ENCODE measurements around the gene MTMR6.

The MTMR6 gene

DNA sequence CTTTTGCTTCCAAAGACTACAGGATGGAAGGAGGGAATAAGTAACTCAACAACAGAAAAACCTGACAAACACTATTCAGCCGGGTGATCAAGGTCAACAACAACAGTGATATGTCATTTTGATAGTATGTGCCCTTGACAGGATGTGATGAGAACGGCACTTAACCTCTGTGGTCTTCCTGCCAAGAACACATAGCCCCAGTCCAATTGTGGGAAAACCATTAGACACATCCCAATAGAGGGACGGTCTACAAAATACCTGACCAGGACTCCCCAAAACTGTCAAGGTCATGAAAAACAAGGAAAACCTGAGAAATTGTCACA is 72.1 kb downstream of the MTMR6 start:
- Histone ChIP-seq H3F3A (ENCODE audit: insufficient read depth, low read length) (no peaks in the 10 kb centered on the region), H2AFZ (ENCODE audit: low read length) (no peak overlapping the region), H3K4me3 (ENCODE audit: low read length) (no peak overlapping the region), H3K9me2 (replicated peaks; ENCODE audit: insufficient read depth, low read length) (no peaks in the 10 kb centered on the region), H3K79me2 (ENCODE audit: low read length) (no peaks in the 10 kb centered on the region), H3K9me3 (replicated peaks; ENCODE audit: insufficient read depth, low read length) (no peaks in the 10 kb centered on the region), H3K36me3 (replicated peaks; ENCODE audit: insufficient read depth, low read length) (no peaks in the 10 kb centered on the region), H3K9ac (ENCODE audit: low read length) (no peak overlapping the region), H3K27ac (ENCODE audit: low read length) (no peak overlapping the region), H4K20me1 (ENCODE audit: insufficient read depth, low read length) (no peaks in the 10 kb centered on the region), H3K4me2 (ENCODE audit: low read depth, low read length) (no peak overlapping the region), H3K27me3 (replicated peaks; ENCODE audit: insufficient read depth, low read length) (no peaks in the 10 kb centered on the region), H3K4me1 (ENCODE audit: low read length) (no peaks in the 10 kb centered on the region)
- TF ChIP-seq EZH2 (optimal IDR thresholded peaks at IDR 0.05; ENCODE audit: low read depth, low read length), result no peak
- TF ChIP-seq CTCF (IDR thresholded peaks at IDR 0.05; ENCODE audit: low read length), result no peak
- TF ChIP-seq EZH2phosphoT487 (IDR thresholded peaks at IDR 0.05; ENCODE audit: low read length), result no peak
- DNase-seq, result no peak

DNA sequence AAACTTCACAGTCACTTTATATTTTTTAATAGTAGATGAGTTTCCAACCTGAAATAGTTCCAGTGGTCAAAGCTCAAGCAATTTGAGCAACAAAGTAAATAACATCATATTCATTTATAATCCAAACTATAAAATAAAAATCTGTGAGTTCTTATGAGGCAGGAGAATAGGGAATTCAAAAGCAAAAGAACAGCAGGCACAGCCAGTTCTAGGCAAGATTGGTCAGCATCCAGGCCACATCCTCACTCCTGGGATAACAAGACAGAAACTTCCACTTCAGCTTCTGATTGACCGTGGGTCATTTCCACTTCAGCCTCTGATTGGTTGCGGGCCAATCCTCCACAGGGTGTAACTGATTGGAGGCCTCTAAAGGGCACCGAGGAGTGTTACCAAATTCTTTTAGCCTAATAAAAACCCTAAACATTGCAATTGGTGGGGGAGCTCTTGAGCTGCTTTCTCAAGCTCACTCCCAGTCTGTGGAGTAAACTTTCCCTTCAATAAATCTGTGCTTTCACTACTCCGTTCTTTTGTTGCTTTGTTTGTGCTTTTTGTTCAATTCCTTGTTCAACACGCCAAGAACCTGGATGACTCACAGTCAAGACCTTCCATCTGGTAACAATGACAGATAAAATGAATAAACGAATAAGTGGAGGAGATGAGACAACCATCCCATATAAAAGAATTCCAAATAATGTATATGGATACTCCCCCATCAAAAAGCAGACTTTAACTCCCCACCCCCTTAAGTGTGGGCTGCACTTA is 72.6 kb downstream of the MTMR6 start:
- TF ChIP-seq CTCF (IDR thresholded peaks at IDR 0.05; ENCODE audit: low read length) (no peak), EZH2 (optimal IDR thresholded peaks at IDR 0.05; ENCODE audit: low read depth, low read length) (no peak), EZH2phosphoT487 (IDR thresholded peaks at IDR 0.05; ENCODE audit: low read length) (no peak)
- H3K4me1 ChIP-seq (ENCODE audit: low read length), result no peaks in the 10 kb centered on the region
- H3K4me3 ChIP-seq (ENCODE audit: low read length), result no peak overlapping the region
- H3K36me3 ChIP-seq (replicated peaks; ENCODE audit: insufficient read depth, low read length), result no peaks in the 10 kb centered on the region
- no peak overlapping the region for H2AFZ ChIP-seq (ENCODE audit: low read length)
- DNase-seq, result no peak
- no peak overlapping the region for H3K27ac ChIP-seq (ENCODE audit: low read length)
- H3K9me2 ChIP-seq (replicated peaks; ENCODE audit: insufficient read depth, low read length), result no peaks in the 10 kb centered on the region
- H4K20me1 ChIP-seq (ENCODE audit: insufficient read depth, low read length), result no peaks in the 10 kb centered on the region
- H3F3A ChIP-seq (ENCODE audit: insufficient read depth, low read length), result no peaks in the 10 kb centered on the region
- H3K9ac ChIP-seq (ENCODE audit: low read length), result no peak overlapping the region
- H3K79me2 ChIP-seq (ENCODE audit: low read length), result no peaks in the 10 kb centered on the region
- no peak overlapping the region for H3K4me2 ChIP-seq (ENCODE audit: low read depth, low read length)
- no peaks in the 10 kb centered on the region for H3K27me3 ChIP-seq (replicated peaks; ENCODE audit: insufficient read depth, low read length)
- H3K9me3 ChIP-seq (replicated peaks; ENCODE audit: insufficient read depth, low read length), result no peaks in the 10 kb centered on the region

DNA sequence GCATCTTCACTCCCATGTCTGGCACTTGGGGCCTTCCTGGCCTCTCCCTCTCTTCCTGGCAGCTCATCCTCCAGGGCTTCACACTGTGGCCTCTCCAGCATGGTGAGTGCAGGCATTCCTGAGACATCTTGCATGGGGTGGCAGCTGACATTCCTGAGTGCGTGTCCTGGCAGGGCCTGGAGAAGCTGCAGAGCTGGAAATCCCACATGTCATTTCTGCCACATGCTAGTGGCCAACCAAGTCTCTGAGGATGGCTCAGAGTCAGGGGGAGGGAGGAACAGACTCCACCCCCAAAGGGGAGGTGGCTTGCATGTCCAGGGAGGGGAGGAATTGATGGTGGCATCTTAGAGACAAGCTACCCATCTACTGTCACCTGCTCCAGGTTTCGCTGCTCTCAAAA is 73.6 kb downstream of the MTMR6 start:
- no peaks in the 10 kb centered on the region for H3K79me2 ChIP-seq (ENCODE audit: low read length)
- H3K9ac ChIP-seq (ENCODE audit: low read length), result no peak overlapping the region
- H3K36me3 ChIP-seq (replicated peaks; ENCODE audit: insufficient read depth, low read length), result no peaks in the 10 kb centered on the region
- no peaks in the 10 kb centered on the region for H3K9me3 ChIP-seq (replicated peaks; ENCODE audit: insufficient read depth, low read length)
- no peak overlapping the region for H3K27ac ChIP-seq (ENCODE audit: low read length)
- no peaks in the 10 kb centered on the region for H4K20me1 ChIP-seq (ENCODE audit: insufficient read depth, low read length)
- no peak overlapping the region for H3K4me3 ChIP-seq (ENCODE audit: low read length)
- H3K4me1 ChIP-seq (ENCODE audit: low read length), result no peaks in the 10 kb centered on the region
- no peak for DNase-seq
- no peaks in the 10 kb centered on the region for H3K9me2 ChIP-seq (replicated peaks; ENCODE audit: insufficient read depth, low read length)
- no peak overlapping the region for H3K4me2 ChIP-seq (ENCODE audit: low read depth, low read length)
- H3K27me3 ChIP-seq (replicated peaks; ENCODE audit: insufficient read depth, low read length), result no peaks in the 10 kb centered on the region
- H2AFZ ChIP-seq (ENCODE audit: low read length), result no peak overlapping the region
- H3F3A ChIP-seq (ENCODE audit: insufficient read depth, low read length), result no peaks in the 10 kb centered on the region
- TF ChIP-seq CTCF (IDR thresholded peaks at IDR 0.05; ENCODE audit: low read length) (no peak), EZH2 (optimal IDR thresholded peaks at IDR 0.05; ENCODE audit: low read depth, low read length) (no peak), EZH2phosphoT487 (IDR thresholded peaks at IDR 0.05; ENCODE audit: low read length) (no peak)

All from MM.1S (cell line).